ENCODE results near the gene NTNG1. TPM values are rescaled to one million over a fixed set of nuclear protein-coding genes. Genes with fewer than 3 reads are reported as not detected.

The NTNG1 gene
- total RNA-seq, 1 donor from 2014 or later, result 1.1 TPM

GRCh38 chr1:107499139-107499744 is 358.4 kb downstream of the NTNG1 start:
- H3K4me1 Mint-ChIP-seq (ENCODE audit: low read depth), result peaks cover 4% of the 10 kb centered on the region
- H3K36me3 Mint-ChIP-seq (ENCODE audit: insufficient read depth), result no peaks in the 10 kb centered on the region
- no peak overlapping the region for H3K4me3 Mint-ChIP-seq (ENCODE audit: low read depth)
- TF ChIP-seq CTCF (IDR thresholded peaks at IDR 0.05; ENCODE audit: unreplicated experiment), result no peak
- H3K27ac Mint-ChIP-seq, result no peak overlapping the region
- no peaks in the 10 kb centered on the region for H3K9me3 Mint-ChIP-seq (ENCODE audit: low read depth)
- no peaks in the 10 kb centered on the region for H3K27me3 Mint-ChIP-seq
- no peak for DNase-seq (ENCODE audit: low spot score, unreplicated experiment)

- Mint-ChIP-seq H3K9me3 (ENCODE audit: low read depth) (no peaks in the 10 kb centered on the region), H3K4me1 (ENCODE audit: low read depth) (no peaks in the 10 kb centered on the region)
- DNase-seq (ENCODE audit: low spot score, unreplicated experiment), result no peak
Measured at GRCh38 chr1:107501081-107501605, 360.3 kb downstream of the NTNG1 start.

GRCh38 chr1:107510347-107510746 is 369.5 kb downstream of the NTNG1 start:
- no peaks in the 10 kb centered on the region for H3K36me3 Mint-ChIP-seq (ENCODE audit: insufficient read depth)
- H3K27me3 Mint-ChIP-seq, result no peaks in the 10 kb centered on the region
- no peak overlapping the region for H3K27ac Mint-ChIP-seq
- peaks cover 7% of the 10 kb centered on the region for H3K9me3 Mint-ChIP-seq (ENCODE audit: low read depth)
- H3K4me1 Mint-ChIP-seq (ENCODE audit: low read depth), result no peaks in the 10 kb centered on the region
- no peak for DNase-seq (ENCODE audit: low spot score, unreplicated experiment)
- no peak for TF ChIP-seq CTCF (IDR thresholded peaks at IDR 0.05; ENCODE audit: unreplicated experiment)
- no peak overlapping the region for H3K4me3 Mint-ChIP-seq (ENCODE audit: low read depth)

More at GRCh38 chr1:107501081-107501605, 360.3 kb downstream of the NTNG1 start:
- Mint-ChIP-seq H3K36me3 (ENCODE audit: insufficient read depth) (no peaks in the 10 kb centered on the region), H3K27me3 (no peaks in the 10 kb centered on the region), H3K4me3 (ENCODE audit: low read depth) (no peak overlapping the region), H3K27ac (no peak overlapping the region)
- no peak for TF ChIP-seq CTCF (IDR thresholded peaks at IDR 0.05; ENCODE audit: unreplicated experiment)

GRCh38 chr1:107512836-107513235 is 372.0 kb downstream of the NTNG1 start:
- H3K9me3 Mint-ChIP-seq (ENCODE audit: low read depth), result peaks cover 7% of the 10 kb centered on the region
- H3K36me3 Mint-ChIP-seq (ENCODE audit: insufficient read depth), result no peaks in the 10 kb centered on the region
- no peak overlapping the region for H3K27ac Mint-ChIP-seq
- H3K4me3 Mint-ChIP-seq (ENCODE audit: low read depth), result no peak overlapping the region
- no peak for DNase-seq (ENCODE audit: low spot score, unreplicated experiment)
- no peaks in the 10 kb centered on the region for H3K27me3 Mint-ChIP-seq
- TF ChIP-seq CTCF (IDR thresholded peaks at IDR 0.05; ENCODE audit: unreplicated experiment), result no peak
- H3K4me1 Mint-ChIP-seq (ENCODE audit: low read depth), result no peaks in the 10 kb centered on the region

- peaks cover 4% of the 10 kb centered on the region for H3K9me3 Mint-ChIP-seq (ENCODE audit: low read depth)
- H3K4me3 Mint-ChIP-seq (ENCODE audit: low read depth), result no peak overlapping the region
Measured at GRCh38 chr1:107514841-107515240, 374.0 kb downstream of the NTNG1 start.

More at GRCh38 chr1:107514841-107515240, 374.0 kb downstream of the NTNG1 start:
- Mint-ChIP-seq H3K36me3 (ENCODE audit: insufficient read depth) (no peaks in the 10 kb centered on the region), H3K27me3 (no peaks in the 10 kb centered on the region), H3K4me1 (ENCODE audit: low read depth) (no peaks in the 10 kb centered on the region), H3K27ac (no peak overlapping the region)
- TF ChIP-seq CTCF (IDR thresholded peaks at IDR 0.05; ENCODE audit: unreplicated experiment), result no peak
- no peak for DNase-seq (ENCODE audit: low spot score, unreplicated experiment)
